GM12892 (cell line): Measurements from ENCODE around the gene ARL15.

Experiments
- DNase-seq: peaks from one replicate; pipeline ENCODE4 v3.0.0; 2011; ENCODE audit not compliant: insufficient read length
- FAIRE-seq: peaks from 2 replicates; lab custom pipeline; 2011; peaks lifted over from hg19 to GRCh38; lab: Jason Lieb, UNC
- POLR2A ChIP-seq: IDR thresholded peaks from 2 replicates; pipeline ENCODE4 v1.6.1; 2011; ENCODE audit warnings: low read depth, low read length, control low read depth
- POLR2AphosphoS5 ChIP-seq: IDR thresholded peaks from 2 replicates; pipeline ENCODE4 v1.6.1; 2011; ENCODE audit warnings: low read depth, low read length, control low read depth
- TAF1 ChIP-seq: IDR thresholded peaks from 2 replicates; pipeline ENCODE4 v1.6.1; 2011; ENCODE audit warnings: low read depth, mild to moderate bottlenecking, control low read depth, low read length, borderline replicate concordance

The ARL15 gene

DNA sequence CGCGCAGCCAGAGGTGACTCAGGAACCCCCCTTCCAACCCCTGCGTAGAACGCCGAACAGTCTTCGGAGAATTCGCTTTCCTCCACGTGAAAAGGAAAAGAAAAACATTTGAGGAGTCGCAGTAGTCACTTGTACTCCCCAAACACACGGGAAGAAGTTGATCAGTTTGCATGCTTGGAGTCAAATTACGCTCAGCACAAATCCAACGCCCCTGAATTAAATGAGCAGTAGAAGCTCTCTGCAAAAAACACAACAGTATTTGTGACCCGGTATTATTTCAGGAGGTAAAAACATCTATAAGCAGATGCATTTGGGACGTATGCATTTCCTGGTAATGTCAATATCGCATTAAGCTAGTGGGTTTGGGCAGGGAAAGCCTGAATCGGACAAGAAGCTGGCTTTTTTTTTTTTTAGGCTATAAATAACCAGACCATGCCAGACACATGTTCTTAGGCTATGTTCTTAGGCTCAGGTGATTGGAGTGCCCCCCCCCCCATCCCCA is 854 bp upstream of the ARL15 start:
- FAIRE-seq (no peak), DNase-seq (no peak)
- TF ChIP-seq POLR2A (no peak), POLR2AphosphoS5 (no peak), TAF1 (no peak)

DNA sequence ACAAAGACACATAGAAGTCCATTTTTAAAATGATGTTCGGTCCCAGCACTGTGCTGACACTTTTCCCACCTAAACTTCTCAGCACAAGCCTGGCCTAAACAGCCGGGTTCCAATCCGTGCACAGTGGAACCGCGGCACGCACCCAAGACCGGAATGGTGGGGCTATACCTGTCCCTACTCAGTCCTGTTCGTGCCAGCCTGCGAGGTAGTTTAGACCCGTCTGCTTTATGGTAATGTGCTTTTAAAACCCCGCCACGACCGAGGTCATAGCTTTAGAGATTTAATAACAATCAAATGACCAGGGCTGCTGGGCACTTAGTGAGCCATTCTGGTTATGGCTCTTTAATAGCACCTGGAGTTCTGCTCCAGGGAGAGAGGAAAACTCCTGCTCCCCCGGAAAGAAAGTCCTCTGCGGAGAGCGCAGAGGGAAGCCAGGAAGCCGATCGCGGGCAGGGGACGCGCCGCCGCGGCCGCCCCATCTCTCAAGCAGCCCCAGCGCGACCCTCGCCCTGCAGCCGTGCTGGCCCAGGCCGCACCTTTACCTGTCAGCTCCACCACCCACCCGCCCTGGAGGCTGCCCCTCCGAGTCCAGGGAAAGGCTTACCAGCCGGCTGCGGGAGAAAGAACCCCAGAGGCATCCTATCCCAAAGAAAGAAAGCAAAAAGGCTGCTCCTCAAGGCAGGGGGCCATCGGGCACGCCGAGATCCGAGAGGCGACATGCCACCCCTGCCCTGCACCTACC is 511 bp downstream of the ARL15 start:
- TF ChIP-seq TAF1 (no peak), POLR2A (no peak), POLR2AphosphoS5 (no peak)
- peak; percentile 20 for DNase-seq
- FAIRE-seq: peak; percentile 58

GRCh38 chr5:54309276-54309675 is 1.1 kb downstream of the ARL15 start:
- DNase-seq (no peak), FAIRE-seq (no peak)
- TF ChIP-seq POLR2AphosphoS5 (no peak), POLR2A (no peak), TAF1 (no peak)

- TF ChIP-seq TAF1 (no peak), POLR2A (no peak), POLR2AphosphoS5 (no peak)
- FAIRE-seq: no peak
- DNase-seq: no peak
These were observed 2.8 kb downstream of the ARL15 start for GRCh38 chr5:54307583-54307982.

GRCh38 chr5:54306893-54307292 is 3.5 kb downstream of the ARL15 start:
- DNase-seq: no peak
- no peak for FAIRE-seq
- TF ChIP-seq TAF1: no peak
- TF ChIP-seq POLR2A: no peak
- TF ChIP-seq POLR2AphosphoS5: no peak

DNA sequence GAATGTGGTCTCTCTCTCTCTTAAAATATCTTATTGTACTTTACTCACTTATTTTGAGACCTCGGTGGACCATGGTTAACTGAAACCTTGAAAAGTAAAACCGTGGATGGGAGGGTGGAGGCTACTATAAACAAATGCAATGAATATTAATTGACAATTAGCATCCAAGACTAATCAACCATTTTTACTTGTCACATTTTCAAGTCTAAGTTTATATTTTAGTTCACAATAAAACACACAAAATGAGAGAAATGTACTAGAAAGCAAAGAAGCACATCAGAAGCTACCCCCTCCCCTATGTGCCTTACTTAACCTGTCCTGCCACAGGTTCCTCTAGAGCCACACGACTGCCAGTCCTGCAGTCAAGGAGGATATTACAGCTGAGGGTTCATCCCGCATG is 4.6 kb downstream of the ARL15 start:
- DNase-seq (no peak), FAIRE-seq (no peak)
- TF ChIP-seq POLR2AphosphoS5: no peak
- TF ChIP-seq TAF1: no peak
- TF ChIP-seq POLR2A: no peak

GRCh38 chr5:54304040-54304439 is 6.3 kb downstream of the ARL15 start:
- DNase-seq (no peak), FAIRE-seq (no peak)
- no peak for TF ChIP-seq TAF1
- TF ChIP-seq POLR2A: no peak
- no peak for TF ChIP-seq POLR2AphosphoS5

DNA sequence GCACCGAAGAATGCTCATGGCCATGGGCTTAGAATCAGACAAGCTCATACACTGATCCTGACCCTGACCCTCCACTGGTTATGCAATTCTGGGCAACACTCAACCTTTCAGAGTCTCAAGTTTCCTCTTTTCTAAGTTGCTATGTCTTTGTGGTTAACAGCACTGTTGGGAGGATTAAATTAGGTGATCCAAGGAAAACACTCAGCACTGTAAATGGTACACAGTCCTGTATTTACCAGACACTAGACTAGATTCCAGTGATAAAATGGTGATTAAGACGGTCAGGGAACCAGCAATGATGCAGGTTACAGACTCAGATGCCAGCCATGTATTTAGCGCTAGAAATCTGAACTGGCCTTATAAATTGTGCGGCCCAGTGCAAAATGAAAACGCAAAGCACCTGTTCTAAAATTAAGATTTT is 8.1 kb downstream of the ARL15 start:
- FAIRE-seq: no peak
- TF ChIP-seq POLR2AphosphoS5 (no peak), TAF1 (no peak), POLR2A (no peak)
- DNase-seq: no peak

DNA sequence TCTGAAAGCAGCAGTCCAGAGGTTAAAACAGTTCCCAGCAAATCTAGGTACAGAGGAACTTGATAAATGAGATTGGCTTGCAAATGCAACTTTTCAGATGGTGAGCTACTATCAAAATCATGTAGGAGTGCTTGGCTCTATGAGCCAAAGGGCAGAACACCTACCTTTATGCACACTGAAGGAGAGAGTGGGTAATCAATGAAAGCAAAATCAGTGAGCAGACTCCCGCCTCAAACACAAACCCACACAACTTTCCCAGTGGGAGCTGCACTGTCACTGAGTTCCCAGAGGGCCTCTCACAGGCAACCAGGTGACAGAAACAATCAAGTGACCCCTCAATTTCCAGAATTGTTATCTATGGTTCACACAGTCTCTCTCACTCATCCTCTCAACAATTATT is 8.5 kb downstream of the ARL15 start:
- DNase-seq (no peak), FAIRE-seq (no peak)
- TF ChIP-seq POLR2AphosphoS5: no peak
- no peak for TF ChIP-seq TAF1
- no peak for TF ChIP-seq POLR2A

DNA sequence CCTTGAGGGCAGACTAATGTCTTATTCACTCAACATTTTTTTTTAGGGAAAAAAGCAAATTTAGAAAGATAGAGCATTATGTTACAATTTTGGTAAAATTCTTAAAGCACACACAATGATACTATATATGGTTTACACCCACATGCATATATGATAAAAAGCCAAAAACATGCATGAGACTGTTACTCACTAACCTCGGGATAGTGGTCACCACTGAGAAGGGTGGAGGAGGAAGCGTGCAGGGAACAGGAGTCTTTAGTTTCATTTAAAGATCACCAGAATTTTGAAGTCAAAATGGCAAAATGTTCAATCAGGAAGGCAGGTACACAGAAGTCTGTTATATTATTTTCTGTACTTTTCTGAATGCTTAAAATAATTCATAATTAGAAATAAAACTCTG is 9.2 kb downstream of the ARL15 start:
- no peak for FAIRE-seq
- no peak for DNase-seq
- no peak for TF ChIP-seq POLR2A
- no peak for TF ChIP-seq TAF1
- TF ChIP-seq POLR2AphosphoS5: no peak

- no peak for DNase-seq
- TF ChIP-seq POLR2AphosphoS5: no peak
- no peak for FAIRE-seq
These were observed 11.4 kb downstream of the ARL15 start for GRCh38 chr5:54298947-54299346.

DNA sequence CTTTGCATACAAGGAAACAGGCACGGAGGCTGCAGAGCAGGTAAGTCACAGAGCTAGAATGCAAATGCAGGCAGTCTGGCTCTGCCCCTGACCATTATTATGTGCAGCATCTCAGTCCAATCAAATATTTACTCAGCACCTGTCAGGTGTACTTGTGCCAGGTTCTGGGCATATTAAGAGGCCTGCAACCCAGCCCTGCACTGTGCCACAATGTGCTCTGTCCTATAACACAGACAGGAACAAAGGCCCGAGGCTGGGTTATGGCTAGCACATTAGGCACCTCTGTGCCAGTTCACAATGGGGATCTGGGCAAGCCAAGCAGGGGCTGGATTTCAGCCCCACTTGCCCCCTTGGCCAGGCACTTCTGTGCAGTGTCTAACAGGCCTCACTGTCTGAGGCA is 14.0 kb downstream of the ARL15 start:
- no peak for FAIRE-seq
- TF ChIP-seq POLR2A (no peak), TAF1 (no peak), POLR2AphosphoS5 (no peak)
- no peak for DNase-seq

DNA sequence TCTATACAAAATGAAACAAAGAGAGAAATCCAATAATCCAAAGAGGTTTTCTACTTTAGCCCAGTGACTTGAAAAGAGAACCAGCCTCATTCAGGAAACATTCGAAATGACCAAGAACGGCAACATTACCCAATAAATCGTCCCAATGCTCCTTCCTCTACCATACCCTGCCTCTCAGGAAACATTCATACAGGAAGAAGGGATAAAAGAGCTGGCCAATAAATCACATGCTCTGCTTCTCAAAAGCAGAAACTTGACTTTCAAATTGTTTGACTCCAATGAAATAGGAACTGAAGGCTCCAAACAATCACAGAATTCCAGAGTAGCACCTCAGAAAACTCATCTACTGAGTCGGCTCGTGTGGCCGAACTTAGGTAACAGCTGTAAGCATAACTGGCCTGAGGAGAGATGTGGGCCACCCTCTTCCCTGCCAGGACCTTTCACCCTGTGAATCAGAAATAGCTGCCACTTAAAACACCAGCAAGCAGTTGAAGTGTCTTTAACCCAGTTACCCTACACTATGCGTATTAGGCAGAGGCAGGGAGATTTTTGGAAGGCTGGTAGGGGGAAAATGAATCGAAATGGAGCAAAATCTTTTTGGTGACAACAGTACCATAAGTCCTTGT is 14.6 kb downstream of the ARL15 start:
- DNase-seq: no peak
- no peak for FAIRE-seq
- no peak for TF ChIP-seq TAF1
- no peak for TF ChIP-seq POLR2A
- no peak for TF ChIP-seq POLR2AphosphoS5
